Caco-2 (cell line): ENCODE data around the gene PARD6G. TPM values are rescaled to one million over a fixed set of nuclear protein-coding genes. Genes with fewer than 3 reads are reported as not detected.

ENCODE experiments used
- BruUV-seq: library from RNA; stranded (reverse); fragments of 400-500 nt; replicated peaks from 2 replicates; lab custom pipeline; 2021; lab: Mats Ljungman, UMichigan
- CTCF ChIA-PET: fragments of 300-600 bp; sonication (Branson Sonifier 250); formaldehyde crosslinking; loops from one replicate; lab custom pipeline; 2022; ENCODE audit warnings: antibody characterized with exemption; lab: Charles Lee
- POLR2A ChIA-PET: fragments of 300-600 bp; sonication (Branson Sonifier 250); formaldehyde crosslinking; loops from one replicate; lab custom pipeline; 2022; ENCODE audit warnings: antibody characterized with exemption; lab: Charles Lee
- DNase-seq, 2 experiments: peaks; one replicate each; pipeline versions ENCODE4 v3.0.0 to v3.0.0-alpha.2; 2020 to 2022
- H3K27me3 ChIP-seq: replicated peaks from 2 replicates; pipeline ENCODE4 v1.6.0; 2011; ENCODE audit warnings: low read length; ENCODE audit not compliant: control insufficient read depth, insufficient read depth
- H3K36me3 ChIP-seq: 2 replicates; pipeline ENCODE4 v1.5.1; 2011; ENCODE audit warnings: low read length; ENCODE audit not compliant: control insufficient read depth, insufficient read depth
- H3K4me1 ChIP-seq: fragments of 250-450 bp; sonication (Bioruptor Pico); 2 replicates; pipeline ENCODE4 v1.5.1; 2020; ENCODE audit warnings: mild to moderate bottlenecking
- H3K4me3 ChIP-seq: 2 replicates; pipeline ENCODE4 v1.5.1; 2011; ENCODE audit warnings: low read depth, mild to moderate bottlenecking, control low read depth, low read length
- H3K9me3 ChIP-seq: fragments of 250-450 bp; sonication (Bioruptor Pico); 2 replicates; pipeline ENCODE4 v1.5.1; 2020; ENCODE audit warnings: mild to moderate bottlenecking, moderate library complexity
- H3K27ac Mint-ChIP-seq: one replicate; pipeline ENCODE4 v1.8.0; 2022; ENCODE audit warnings: mixed read lengths; ENCODE audit not compliant: unreplicated experiment
- H3K27me3 Mint-ChIP-seq: one replicate; pipeline ENCODE4 v1.8.0; 2022; ENCODE audit warnings: mixed read lengths; ENCODE audit not compliant: insufficient read depth, unreplicated experiment
- H3K36me3 Mint-ChIP-seq: one replicate; pipeline ENCODE4 v1.8.0; 2022; ENCODE audit warnings: mild to moderate bottlenecking, mixed read lengths; ENCODE audit not compliant: insufficient read depth, unreplicated experiment
- H3K4me1 Mint-ChIP-seq: one replicate; pipeline ENCODE4 v1.8.0; 2022; ENCODE audit warnings: low read depth, mixed read lengths; ENCODE audit not compliant: unreplicated experiment
- H3K4me3 Mint-ChIP-seq: one replicate; pipeline ENCODE4 v1.8.0; 2022; ENCODE audit warnings: mild to moderate bottlenecking, moderate library complexity, mixed read lengths; ENCODE audit not compliant: unreplicated experiment
- H3K9me3 Mint-ChIP-seq: one replicate; pipeline ENCODE4 v1.8.0; 2022; ENCODE audit warnings: mixed read lengths; ENCODE audit not compliant: unreplicated experiment
- intact Hi-C: fragments of 100-400 bp; cut with micrococcal nuclease; formaldehyde crosslinking; loops from one replicate; pipeline ENCODE4 v1.10.0; 2022; ENCODE audit not compliant: unreplicated experiment
- total RNA-seq: library from RNA; stranded (reverse); gene quantifications from 2 replicates; pipeline ENCODE4 v1.2.3, GENCODE V29; 2022
- TF ChIP-seq, protein P1 (sequence below), 2 experiments: fragments of 200-600 bp in 1 of 2; IDR thresholded peaks; 1 replicate in 1 of 2; 2 replicates in 1 of 2; pipeline versions ENCODE4 v1.5.1 to v1.8.0; 2011 to 2022; ENCODE audit warnings: antibody characterized with exemption in 1 of 2, control low read depth in 1 of 2, inconsistent platforms in 1 of 2, low read depth in 1 of 2, low read length in 1 of 2, mild to moderate bottlenecking in 1 of 2, moderate library complexity in 1 of 2; ENCODE audit not compliant: insufficient read depth in 1 of 2, severe bottlenecking in 1 of 2, unreplicated experiment in 1 of 2

The PARD6G gene
- total RNA-seq, 1 experiment from 2014 or later: 1.3 TPM

- Mint-ChIP-seq H3K27ac (no peak overlapping the region), H3K9me3 (no peaks in the 10 kb centered on the region), H3K27me3 (no peaks in the 10 kb centered on the region), H3K4me3 (no peak overlapping the region), H3K36me3 (peaks cover 5% of the 10 kb centered on the region), H3K4me1 (no peaks in the 10 kb centered on the region)
- H3K27me3 ChIP-seq: no peaks in the 10 kb centered on the region
- no peak for DNase-seq
- no peaks in the 10 kb centered on the region for H3K4me1 ChIP-seq
- ChIA-PET CTCF (no interaction called here), POLR2A (no interaction called here)
- no peak overlapping the region for H3K4me3 ChIP-seq
- intact Hi-C loops: loop anchor here (10.0 kb wide), 1 partner anchor 106 kb away; the partner anchor contains the start of gene RBFA
- no peaks in the 10 kb centered on the region for H3K36me3 ChIP-seq
- H3K9me3 ChIP-seq: no peaks in the 10 kb centered on the region
- TF ChIP-seq, protein P1, sequence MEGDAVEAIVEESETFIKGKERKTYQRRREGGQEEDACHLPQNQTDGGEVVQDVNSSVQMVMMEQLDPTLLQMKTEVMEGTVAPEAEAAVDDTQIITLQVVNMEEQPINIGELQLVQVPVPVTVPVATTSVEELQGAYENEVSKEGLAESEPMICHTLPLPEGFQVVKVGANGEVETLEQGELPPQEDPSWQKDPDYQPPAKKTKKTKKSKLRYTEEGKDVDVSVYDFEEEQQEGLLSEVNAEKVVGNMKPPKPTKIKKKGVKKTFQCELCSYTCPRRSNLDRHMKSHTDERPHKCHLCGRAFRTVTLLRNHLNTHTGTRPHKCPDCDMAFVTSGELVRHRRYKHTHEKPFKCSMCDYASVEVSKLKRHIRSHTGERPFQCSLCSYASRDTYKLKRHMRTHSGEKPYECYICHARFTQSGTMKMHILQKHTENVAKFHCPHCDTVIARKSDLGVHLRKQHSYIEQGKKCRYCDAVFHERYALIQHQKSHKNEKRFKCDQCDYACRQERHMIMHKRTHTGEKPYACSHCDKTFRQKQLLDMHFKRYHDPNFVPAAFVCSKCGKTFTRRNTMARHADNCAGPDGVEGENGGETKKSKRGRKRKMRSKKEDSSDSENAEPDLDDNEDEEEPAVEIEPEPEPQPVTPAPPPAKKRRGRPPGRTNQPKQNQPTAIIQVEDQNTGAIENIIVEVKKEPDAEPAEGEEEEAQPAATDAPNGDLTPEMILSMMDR (IDR thresholded peaks at IDR 0.05; ENCODE audit: insufficient read depth in 1 of 2, low read depth in 1 of 2, low read length in 1 of 2, severe bottlenecking in 1 of 2, unreplicated experiment in 1 of 2): no peak
- no TSS peak for BruUV-seq
These were observed 106.8 kb downstream of the PARD6G start for GRCh38 chr18:80140455-80140985.

GRCh38 chr18:80137976-80138375, 109.3 kb downstream of the PARD6G start:
- TF ChIP-seq, protein P1 (IDR thresholded peaks at IDR 0.05; ENCODE audit: insufficient read depth in 1 of 2, low read depth in 1 of 2, low read length in 1 of 2, severe bottlenecking in 1 of 2, unreplicated experiment in 1 of 2): no peak
- intact Hi-C loops: no loop called here
- H3K36me3 ChIP-seq: no peaks in the 10 kb centered on the region
- no peaks in the 10 kb centered on the region for H3K9me3 ChIP-seq
- DNase-seq: no peak
- no peaks in the 10 kb centered on the region for H3K4me1 Mint-ChIP-seq
- ChIA-PET POLR2A (no interaction called here), CTCF (no interaction called here)
- H3K36me3 Mint-ChIP-seq: peaks cover 14% of the 10 kb centered on the region
- H3K27ac Mint-ChIP-seq: no peak overlapping the region
- no peaks in the 10 kb centered on the region for H3K9me3 Mint-ChIP-seq
- no peak overlapping the region for H3K4me3 Mint-ChIP-seq
- H3K27me3 Mint-ChIP-seq: no peaks in the 10 kb centered on the region
- no peak overlapping the region for H3K4me3 ChIP-seq
- BruUV-seq: no TSS peak
- no peaks in the 10 kb centered on the region for H3K4me1 ChIP-seq
- no peaks in the 10 kb centered on the region for H3K27me3 ChIP-seq

DNA sequence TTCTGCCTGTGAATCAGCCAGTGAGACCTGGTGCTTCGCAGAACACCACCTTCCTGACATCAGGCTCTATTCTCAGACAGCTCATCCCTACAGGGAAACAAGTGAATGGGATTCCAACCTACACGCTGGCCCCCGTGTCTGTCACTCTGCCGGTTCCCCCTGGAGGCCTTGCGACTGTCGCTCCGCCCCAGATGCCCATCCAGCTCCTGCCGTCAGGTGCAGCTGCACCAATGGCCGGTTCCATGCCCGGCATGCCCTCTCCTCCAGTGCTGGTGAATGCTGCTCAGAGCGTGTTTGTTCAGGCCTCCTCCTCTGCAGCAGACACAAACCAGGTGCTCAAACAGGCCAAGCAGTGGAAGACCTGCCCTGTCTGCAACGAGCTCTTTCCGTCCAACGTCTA, 110.2 kb downstream of the PARD6G start:
- TF ChIP-seq, protein P1 (IDR thresholded peaks at IDR 0.05; ENCODE audit: insufficient read depth in 1 of 2, low read depth in 1 of 2, low read length in 1 of 2, severe bottlenecking in 1 of 2, unreplicated experiment in 1 of 2): no peak
- intact Hi-C loops: no loop called here
- Mint-ChIP-seq H3K4me1 (no peaks in the 10 kb centered on the region), H3K9me3 (no peaks in the 10 kb centered on the region), H3K4me3 (no peak overlapping the region), H3K36me3 (peaks cover 15% of the 10 kb centered on the region), H3K27me3 (no peaks in the 10 kb centered on the region), H3K27ac (no peak overlapping the region)
- no TSS peak for BruUV-seq
- ChIA-PET CTCF (no interaction called here), POLR2A (no interaction called here)
- no peaks in the 10 kb centered on the region for H3K27me3 ChIP-seq
- DNase-seq: no peak
- H3K36me3 ChIP-seq: no peaks in the 10 kb centered on the region
- H3K9me3 ChIP-seq: no peaks in the 10 kb centered on the region
- H3K4me1 ChIP-seq: no peaks in the 10 kb centered on the region
- H3K4me3 ChIP-seq: no peak overlapping the region
